Sigmoid colon (tissue), 4 donors: ENCODE results near the gene PELI3.

Experiments
- CTCF ChIP-seq, 4 experiments: fragments of 450-650 bp in 3 of 4; fragments of 200-600 bp in 1 of 4; IDR thresholded peaks; one replicate each; pipeline ENCODE4 v1.5.1; 2016 to 2019; ENCODE audit warnings: antibody characterized with exemption in 4 of 4, mild to moderate bottlenecking in 3 of 4, moderate library complexity in 2 of 4
- EP300 ChIP-seq, 4 donors: sonication (generic); formaldehyde crosslinking; IDR thresholded peaks; one replicate each; pipeline ENCODE4 v1.6.1; 2017; ENCODE audit warnings: antibody characterized with exemption in 4 of 4

GRCh38 chr11:66417000-66417399, 49.7 kb upstream of the PELI3 start:
- TF ChIP-seq CTCF (IDR thresholded peaks at IDR 0.05) = no peak
- no peak for TF ChIP-seq EP300 (IDR thresholded peaks at IDR 0.05)
